Astrocyte of the hippocampus (primary cell): ENCODE data around the gene SSTR4.
A peak's percentile ranks its signal among the peaks of the same experiment; 100 is the strongest.

ENCODE experiments used
- DNase-seq: peaks from one replicate; pipeline ENCODE4 v3.0.0; 2011; ENCODE audit warnings: low read depth, low spot score

SSTR4 gene

DNA sequence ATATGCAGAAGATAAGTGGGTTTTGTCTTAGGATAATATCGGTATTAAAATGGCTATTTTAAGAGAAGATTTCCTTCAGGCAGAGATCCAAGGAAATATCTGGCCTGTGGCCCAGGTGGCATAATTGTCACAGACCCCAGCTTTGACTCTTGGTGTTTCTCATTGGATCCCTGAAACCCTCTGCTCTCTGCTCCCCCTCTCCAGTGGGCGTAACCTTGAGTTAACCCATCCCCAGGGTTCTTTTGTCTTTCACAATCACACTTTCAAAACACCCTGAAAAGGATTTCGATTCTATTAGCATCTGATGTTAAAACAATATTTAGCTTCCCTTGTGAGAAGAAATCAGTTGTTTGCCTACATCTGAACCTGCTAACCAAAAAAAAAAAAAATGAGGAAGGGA is 7.2 kb downstream of the SSTR4 start:
- no peak for DNase-seq

DNA sequence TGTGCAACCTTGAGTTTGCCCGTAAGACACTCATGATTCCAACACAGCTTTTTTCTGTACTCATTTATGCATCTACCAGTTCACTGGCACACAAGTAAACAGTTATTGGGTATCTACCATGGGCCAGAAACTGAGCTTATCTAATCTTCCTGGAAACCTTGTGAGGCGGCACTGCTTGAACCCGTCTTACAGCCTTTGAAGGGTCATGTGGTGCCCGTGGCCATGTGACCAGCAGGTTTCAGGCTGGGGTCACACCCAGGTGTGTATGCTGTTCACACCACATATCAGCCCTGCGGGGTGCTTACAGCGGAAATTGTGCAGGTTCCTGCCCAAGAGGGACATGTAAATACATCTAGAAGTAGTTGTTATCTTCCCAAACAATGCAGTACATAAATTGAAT is 8.3 kb downstream of the SSTR4 start:
- DNase-seq: no peak

DNA sequence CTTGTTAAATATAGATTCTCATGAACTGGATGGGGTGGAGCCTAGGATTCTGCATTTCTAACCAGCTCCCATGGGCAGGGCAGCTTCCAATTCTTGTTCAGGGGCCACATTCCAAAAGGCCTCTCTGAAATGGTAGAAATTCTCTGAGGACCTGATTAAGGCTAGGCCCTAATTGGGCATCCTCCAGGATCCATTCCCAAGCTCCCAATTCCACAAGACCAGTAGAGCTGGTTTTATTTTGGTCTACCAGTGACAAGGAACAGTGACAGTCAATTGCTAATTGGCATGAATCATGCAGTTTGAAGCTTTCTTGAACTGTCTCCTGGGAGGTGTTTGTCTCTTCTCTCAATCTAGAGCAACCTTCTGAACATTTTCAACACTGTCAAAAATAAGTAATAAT is 11.3 kb downstream of the SSTR4 start:
- no peak for DNase-seq

DNA sequence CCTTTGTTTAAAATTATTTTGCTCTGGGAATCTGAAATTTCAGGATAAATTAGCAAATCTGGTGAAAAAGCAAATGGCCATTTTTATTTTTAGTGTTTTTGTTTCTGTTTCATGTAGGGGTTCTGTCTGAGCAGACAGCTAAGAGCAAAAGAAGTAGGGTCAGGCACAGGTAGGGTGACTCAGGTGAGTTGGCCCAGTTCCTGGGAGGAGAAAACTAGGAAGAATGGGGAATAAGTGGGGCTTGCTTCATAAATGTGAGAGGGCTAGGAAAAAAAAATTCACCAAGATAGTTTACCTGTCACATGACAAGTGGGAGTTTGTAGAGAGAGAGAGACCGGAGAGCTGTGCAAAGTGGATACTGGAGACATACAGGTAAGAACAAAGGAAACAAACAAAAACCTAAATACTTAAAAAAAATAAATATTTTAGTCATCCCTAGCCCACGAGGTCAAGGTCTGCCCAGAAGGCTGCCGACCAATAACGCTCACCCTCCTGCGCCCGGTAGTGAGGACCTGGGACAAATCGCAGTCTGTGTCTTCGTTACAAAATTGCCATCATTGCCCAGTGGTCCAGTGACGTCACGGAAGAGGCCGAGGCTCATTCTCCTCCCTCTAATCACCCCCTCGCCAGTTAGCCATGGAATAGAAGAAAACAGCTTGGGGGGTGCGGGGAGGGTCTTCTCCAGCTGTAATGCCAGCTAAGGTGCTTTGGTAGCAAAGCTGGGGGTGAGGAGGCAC is 12.1 kb downstream of the SSTR4 start:
- DNase-seq: no peak

DNA sequence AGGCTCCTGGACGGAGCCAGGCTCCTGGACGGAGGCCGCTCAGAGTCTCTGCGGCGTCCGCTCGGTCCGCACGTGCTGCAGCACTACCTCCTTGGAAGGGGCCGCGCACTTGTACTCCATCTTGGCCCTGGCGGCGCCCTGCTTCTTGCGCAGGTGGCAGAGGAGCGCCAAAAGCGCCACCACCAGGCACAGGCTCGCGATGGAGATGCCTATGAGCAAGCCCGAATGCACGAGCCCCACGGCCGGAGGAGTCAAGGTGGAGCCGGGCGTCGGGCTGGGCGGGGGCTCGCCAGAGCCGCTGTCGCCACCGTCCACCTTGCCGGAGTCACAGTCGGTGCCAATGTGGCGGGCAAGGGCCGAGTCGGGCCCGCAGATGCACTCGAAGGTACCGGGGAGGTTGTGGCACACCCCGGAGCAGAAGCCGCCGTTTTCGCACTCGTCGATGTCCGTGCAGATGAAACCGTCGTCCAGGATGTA is 12.7 kb downstream of the SSTR4 start:
- DNase-seq: no peak

DNA sequence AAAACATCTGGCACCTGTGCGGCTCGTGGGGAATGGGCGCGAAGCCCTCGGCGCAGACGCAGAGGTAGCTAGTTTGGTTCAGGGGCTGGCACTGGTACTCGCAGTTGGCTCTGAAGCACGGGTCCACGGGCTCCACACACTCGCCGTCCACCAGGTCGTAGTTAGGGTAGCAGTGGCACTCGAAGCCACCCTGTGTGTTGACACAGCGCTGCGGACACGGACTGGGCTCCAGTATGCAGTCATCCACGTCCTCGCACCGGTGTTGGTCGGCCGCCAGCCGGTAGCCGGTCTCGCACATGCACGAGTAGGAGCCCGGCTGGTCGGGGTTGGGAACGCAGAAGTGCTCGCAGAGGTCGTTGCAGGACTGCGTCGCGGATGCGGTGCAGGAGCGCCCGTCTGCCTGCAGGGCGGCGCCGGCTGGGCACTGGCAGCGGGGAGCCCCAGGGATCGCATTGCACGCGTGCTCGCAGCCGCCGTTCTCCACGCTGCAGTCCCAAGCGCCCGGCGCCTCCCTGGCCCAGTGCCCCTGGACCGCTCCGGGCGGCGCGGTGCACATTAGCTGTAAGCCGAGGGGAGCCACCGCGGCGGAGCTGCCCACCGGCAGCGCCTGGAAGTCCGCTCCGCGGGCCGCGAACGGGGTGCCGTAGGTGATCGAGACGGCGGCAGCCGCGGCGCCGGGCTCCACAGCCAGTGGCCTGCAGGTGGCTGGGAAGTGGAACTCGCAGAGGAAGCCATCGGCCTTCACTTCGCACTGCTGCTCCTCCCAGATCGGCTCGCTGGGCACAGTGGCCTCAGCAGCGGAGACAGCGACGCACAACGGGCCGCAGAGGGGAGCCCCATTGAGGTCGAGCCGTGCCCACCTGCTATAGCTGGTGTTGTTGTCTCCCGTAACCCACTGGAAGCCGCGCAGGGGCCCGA is 13.4 kb downstream of the SSTR4 start:
- DNase-seq: peak; percentile 15

DNA sequence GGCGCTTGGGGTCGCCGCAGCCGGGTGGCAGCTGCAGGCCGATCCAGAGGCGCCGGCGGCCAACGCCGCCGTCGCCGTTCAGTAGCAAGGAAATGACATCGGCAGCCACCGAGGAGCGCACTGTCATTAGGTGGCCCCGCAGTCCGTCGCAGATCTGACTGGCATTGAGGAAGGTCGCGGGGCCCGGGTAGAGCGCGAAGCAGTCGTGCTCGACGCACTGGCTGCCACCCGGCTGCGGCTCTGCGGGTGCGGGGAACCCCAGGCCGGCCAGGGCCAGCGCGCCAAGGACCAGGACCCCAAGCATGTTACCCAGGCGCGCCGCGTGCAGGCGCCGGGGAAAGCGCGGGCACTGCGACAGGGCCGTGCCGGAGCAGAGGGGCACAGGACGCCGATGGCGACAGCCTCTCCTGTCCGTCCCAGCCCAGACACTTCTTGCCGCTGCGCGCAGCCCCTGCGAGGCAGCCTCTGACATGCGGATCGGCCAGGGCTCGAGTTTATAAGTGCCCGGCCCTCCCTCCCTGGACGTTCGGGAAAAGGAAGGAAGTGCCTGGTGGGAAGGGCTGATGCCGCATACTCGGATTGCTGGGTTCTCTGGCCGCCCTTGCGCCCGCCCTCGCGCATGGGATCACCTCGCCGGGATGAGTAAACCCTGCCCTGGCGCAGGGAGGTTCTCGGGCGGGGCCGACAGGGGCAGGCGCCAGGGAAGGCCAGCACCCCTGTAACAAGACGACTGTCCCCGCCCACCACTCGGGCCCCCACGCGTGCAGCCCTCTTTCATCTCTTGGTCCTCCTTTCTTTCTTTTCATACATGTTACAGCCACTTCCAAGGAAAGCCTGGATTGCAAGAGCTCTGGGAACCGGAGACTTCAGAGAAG is 14.3 kb downstream of the SSTR4 start, which contains the start of gene THBD:
Gene THBD, minus strand, starts transcription at position 472 of the 875 bp plus-strand sequence. Its CDS starts 168 bp downstream, at position 304.
- DNase-seq: peak; percentile 39

DNA sequence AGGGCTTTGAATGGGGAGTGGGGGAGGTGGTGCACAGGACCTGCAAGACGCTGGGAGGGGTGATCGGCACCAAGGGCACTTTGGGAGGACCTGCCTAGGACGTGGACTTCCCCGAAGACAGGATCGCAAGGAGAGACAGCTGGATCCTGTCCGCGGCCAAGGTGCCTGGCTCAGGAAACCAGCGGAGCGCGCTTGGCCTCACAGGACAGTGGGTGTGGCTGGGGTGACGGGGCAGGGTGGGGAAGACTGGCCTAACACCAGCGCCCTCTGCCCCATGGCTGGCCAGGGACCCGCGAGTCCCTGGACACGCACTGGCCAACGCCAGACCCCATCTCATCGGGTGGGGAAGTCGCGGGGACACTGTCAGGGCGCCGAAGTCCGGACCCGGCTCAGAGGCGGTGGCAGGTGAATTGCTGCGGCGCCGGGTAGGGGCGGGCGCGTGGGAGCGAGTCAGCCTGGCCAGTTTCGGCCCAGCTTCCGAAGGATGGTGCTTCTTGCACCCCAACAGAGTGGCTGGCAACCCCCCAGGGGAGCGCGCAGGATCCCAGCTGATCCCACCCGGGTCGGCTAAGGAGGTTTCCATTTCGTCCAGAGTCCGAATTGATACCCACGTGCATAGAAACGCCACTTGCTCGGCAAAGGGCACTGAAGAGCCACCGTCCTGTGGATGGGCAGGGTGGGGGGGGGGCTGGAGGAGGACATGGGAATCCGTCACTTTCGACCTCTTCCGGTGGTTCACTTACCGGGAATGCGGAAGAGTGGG is 15.1 kb downstream of the SSTR4 start:
- DNase-seq: peak; percentile 7

DNA sequence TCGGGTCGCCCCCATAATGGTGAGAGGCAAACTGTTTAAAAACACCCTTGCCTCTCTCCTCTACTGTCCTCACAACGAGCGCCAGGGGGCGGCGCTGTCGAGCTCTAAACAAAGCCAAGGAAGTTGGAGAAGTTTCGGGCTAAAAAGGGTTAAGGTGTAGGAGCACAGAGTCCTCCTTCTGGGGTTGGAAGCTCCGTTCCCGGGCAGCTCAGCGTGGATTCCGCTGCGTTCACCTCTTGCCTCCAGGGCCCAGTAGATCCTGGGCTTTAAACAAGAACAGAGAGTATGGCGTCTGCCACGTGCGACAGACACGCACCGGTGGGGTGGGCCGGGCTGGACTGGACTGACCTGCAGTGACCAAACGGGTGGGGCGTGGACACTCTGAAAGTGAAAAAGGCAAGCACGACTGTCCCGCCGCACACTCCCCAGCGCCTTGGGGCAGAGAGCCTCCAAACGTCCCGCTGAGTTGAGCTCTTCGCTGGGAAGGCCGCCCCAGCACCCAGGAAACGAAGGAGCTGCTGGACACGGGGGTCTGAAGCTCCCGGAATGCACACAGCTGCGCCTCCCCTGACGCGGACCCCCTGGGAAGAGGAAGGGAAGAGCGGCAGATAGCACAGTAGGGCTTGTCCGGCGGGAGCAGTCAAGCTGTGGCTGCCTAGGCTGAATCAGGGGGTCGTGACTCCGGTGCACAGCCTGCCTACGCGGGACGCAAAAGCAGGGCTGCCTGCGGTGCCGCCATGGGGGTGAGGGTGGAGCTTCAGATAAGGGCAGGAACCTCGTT is 15.9 kb downstream of the SSTR4 start:
- peak; percentile 50 for DNase-seq

DNA sequence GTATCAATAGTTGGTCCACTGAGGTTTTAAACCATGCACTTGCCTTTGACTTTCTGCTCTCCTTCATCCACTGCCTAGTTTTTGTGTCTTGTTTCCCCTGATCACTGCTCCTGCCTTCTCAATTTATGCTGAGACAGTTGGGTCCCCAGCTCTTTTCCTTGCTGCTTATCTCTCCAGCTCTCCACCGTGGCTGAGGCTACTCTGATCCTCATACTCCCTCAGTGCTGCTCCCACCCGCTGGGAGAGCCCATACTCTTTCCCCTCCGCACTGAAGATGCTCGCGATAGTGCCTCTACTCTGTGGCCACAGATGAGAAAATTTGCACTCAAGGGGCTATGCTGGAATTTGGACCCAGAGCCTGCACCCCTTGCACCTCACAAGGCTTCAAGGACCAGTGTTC is 17.8 kb downstream of the SSTR4 start:
- no peak for DNase-seq

DNA sequence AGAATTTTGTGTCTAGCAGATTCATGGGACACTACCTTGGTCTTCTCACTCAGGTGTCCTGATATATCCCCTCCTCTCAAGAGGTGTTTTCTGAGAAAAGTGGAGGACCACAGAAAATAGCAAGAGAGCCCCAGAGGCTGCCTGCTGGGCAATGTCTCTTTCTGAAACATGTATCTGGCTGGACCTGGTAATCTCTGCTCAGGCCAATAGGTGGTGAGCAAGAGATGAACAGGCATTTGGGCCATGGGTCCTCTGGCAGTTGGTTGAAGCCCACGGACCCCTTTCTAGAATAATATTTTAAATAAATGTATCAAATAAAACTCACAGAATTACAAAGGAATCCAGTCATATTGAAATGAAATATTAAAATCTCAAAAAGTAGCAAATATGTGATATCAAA is 23.1 kb downstream of the SSTR4 start:
- DNase-seq: no peak

DNA sequence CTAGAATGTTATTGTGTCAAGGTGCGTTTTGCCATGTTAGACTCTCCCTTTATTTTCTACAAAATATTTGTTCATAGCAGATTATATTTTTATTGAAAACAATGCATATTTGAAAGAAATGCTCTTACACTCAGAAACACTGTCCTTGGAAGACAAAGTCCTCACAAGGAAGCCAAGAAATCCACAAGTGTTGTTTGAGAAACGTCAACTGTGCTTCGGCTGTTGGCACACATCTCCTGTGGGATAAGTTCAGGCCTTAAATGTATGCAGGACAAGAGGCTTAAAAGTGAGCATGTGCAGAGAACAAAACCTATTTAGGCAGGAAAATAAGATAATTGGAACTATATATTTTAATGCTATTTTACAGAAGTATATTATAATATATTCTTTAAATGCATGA is 23.9 kb downstream of the SSTR4 start:
- no peak for DNase-seq

DNA sequence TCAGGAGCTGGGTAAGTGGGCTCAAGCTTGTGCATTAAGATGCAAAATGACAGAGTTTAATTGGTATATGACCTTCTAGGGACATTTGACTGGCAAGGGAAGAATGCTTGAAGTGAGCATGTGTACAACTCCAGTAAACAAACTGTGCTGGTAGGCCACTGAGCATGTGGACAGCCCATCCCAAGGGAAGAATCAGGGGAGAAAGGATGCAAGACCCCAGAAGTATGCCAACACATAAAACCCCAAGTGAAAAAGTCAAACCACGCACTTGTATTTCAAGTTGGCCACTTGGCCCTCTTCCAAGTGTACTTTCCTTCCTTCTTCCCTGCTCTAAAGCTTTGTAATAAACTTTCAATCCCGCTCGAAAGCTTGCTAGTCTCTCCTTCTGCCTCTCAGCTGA is 24.7 kb downstream of the SSTR4 start:
- no peak for DNase-seq

DNA sequence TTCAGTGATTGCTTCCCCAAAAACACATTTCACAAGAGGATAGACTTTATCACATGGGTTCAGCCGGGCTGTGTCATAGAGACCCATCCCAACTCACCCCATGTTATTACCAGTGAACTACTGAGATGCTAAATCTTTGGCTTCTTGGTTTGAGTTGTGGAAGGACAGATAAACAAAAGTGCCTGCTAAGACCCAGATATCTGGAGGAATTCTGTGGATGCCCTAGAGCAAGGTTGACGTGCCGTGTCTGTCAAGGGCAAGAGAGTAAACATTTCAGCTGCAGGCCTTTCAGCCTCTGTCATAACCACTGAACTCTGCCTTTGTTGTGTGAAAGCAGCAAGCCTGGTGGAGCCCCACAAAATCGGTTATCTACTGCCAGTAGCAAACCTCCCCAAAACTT is 25.5 kb downstream of the SSTR4 start:
- no peak for DNase-seq

DNA sequence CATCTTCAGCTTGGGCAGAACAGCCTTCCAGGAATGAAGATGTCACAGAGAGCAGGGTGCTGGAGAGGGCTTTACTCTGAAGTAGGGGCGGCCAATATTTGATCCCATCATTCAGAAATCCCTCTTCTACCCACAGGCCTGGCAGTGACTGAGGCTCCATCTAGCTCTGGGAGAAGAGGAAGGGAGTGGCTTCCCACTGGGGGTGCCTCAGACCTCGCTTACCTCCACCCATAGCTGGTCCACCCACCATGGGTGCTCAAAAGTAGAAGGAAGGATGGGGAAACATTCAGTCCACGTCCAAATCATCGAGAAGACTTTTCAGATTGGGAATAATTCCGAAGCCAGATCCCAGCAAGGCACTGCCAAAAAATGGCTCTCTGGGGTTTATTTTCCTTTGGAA is 26.1 kb downstream of the SSTR4 start:
- DNase-seq: no peak

DNA sequence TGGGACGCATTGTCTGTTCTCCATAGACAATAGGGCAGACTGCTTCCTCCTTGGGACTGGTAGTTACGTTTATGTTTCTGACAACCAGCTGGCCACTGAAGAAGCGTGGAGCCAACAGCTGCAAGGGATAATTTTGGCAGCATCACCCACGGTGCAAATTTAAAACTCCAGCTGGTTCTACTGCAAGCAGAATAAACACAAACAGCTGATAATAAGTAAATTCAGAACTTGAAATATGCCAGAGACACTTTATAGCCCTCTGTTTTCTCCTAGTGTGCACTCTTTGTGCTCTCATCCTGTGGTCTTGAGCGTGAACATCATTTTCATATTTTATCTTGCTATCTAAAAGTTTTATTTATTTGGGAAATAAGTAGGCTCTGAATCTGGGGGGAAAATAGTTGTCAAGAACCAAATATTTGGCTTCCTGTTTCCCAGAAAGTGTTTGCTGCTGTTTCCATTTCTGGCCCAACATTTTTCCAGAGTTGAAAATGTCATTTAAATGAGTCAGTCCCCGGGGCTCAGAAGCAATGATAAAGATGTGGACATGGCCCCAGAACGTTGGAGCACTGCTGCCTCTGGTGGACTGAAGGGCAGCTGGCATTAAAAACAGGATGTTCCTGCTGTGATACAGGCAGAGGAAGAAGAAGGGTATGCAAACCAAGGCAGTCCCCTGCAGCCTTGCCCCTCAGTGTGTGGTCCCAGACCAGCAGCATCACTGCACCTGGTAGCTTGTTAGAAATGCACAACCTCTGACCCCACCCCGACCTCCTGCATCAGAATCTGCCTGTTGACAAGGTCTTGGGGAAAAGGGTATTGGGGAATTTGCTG is 26.8 kb downstream of the SSTR4 start:
- peak; percentile 15 for DNase-seq

DNA sequence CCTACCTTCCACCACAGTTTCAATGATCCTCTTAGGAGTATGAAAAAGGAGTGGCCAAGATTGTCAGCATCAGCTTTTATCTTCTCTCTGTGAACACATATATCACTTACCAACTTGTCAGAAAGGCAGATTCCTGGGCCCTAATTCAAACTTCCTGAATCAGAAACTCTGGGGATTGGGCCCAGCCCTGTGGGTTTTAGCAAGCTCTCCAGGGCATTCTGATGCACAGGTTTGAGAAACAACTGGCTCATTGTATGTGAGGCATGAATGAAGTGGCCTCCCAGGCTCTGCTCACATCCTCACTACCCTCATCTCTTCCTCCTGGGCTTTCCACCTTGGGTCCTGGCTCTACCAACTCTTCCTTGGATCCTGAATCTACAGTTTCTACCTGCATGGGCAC is 27.5 kb downstream of the SSTR4 start:
- no peak for DNase-seq

DNA sequence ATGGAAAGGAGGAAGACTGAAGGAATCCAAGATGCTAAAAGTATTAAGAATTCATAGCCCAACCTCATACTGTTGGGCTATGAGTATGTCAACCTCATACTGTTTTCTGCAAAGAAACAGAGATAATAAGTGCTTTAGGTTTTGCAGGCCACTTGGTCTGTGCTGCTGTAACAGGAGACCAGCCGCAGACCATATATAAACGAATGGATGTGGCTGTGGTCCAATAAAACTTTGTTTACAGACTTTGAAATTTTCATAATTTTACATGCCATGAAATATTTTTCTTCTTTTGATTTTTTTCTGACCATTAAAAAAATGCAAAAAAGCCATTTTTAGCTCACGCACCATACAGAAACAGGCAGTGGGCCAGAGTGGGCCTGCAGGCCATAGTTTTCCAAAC is 28.1 kb downstream of the SSTR4 start:
- no peak for DNase-seq

DNA sequence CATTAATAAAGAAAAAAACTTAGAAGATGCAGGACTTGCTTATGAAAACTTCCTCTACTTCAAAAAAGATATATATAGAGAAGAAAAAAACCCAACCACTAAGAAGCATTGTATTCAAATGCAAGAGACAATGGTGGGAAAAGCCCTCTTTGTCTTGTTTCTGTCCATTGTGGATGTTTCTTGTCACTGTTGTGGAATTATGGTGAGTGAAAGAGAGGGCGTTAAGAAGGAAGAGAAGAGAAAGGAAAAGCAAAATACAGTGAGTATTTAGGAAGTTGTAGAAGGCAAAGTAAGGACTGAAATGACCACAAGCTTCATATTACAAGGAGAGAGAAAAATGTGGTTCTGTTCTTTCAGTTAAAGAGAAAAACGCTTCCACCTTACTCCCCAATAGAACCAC is 28.5 kb downstream of the SSTR4 start:
- DNase-seq: no peak
